GM12873 (cell line): Measurements from ENCODE around the gene CDA.

ENCODE experiments used
- TF ChIP-seq, protein P1 (sequence below): IDR thresholded peaks from 2 replicates; pipeline ENCODE4 v1.5.1; 2012; ENCODE audit warnings: low read depth, mild to moderate bottlenecking, moderate library complexity, low read length, control low read depth; ENCODE audit not compliant: insufficient read depth; ENCODE audit errors: missing control alignments

The CDA gene

GRCh38 chr1:20555025-20555757 is 33.7 kb upstream of the CDA start:
- TF ChIP-seq, protein P1, sequence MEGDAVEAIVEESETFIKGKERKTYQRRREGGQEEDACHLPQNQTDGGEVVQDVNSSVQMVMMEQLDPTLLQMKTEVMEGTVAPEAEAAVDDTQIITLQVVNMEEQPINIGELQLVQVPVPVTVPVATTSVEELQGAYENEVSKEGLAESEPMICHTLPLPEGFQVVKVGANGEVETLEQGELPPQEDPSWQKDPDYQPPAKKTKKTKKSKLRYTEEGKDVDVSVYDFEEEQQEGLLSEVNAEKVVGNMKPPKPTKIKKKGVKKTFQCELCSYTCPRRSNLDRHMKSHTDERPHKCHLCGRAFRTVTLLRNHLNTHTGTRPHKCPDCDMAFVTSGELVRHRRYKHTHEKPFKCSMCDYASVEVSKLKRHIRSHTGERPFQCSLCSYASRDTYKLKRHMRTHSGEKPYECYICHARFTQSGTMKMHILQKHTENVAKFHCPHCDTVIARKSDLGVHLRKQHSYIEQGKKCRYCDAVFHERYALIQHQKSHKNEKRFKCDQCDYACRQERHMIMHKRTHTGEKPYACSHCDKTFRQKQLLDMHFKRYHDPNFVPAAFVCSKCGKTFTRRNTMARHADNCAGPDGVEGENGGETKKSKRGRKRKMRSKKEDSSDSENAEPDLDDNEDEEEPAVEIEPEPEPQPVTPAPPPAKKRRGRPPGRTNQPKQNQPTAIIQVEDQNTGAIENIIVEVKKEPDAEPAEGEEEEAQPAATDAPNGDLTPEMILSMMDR: no peak

GRCh38 chr1:20555758-20556120 is 33.2 kb upstream of the CDA start:
- TF ChIP-seq, protein P1: no peak

DNA sequence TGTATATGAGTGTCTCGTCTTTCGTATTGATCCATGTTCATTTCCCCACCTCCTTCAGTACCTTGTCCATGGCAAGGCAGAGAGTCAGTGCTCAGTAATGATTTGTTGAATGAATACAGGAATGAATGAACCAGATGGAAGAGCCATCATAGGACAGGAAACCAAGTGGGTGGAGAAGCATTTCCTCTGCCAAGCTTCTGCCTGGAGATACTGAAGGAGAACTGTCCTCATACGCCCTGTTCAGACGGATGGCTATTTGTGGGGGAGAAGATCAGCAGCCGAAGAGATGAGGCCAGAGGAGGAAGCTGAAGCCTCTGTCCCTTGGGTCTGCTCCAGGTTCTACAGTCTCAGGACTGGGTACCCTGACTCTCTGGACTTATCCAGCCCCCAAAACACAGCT is 30.7 kb upstream of the CDA start:
- TF ChIP-seq, protein P1: no peak

- TF ChIP-seq, protein P1: no peak
These were observed 27.9 kb upstream of the CDA start for GRCh38 chr1:20560966-20561365.

DNA sequence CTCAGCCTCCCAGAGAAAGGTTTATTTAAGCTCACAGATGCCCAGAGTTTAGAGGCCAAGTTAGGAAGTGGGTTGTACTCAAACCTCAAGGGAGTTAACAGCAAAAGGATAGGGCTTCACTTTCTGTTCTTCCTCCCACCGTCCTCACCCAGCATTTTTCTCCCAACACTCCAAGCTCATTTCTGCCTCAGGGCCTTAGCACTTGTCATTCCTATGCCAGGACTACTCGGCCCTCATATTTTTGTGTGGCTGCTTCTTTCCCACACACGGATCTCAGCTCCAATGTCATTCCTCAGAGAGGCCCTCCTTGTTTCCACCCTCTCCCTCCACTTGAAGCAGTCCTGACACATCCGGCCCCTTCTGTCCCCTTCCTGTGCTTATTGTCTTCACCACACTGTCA is 23.7 kb upstream of the CDA start:
- TF ChIP-seq, protein P1: no peak

GRCh38 chr1:20569523-20570098 is 19.3 kb upstream of the CDA start:
- TF ChIP-seq, protein P1: no peak

GRCh38 chr1:20571427-20571826 is 17.5 kb upstream of the CDA start:
- TF ChIP-seq, protein P1: no peak
